Limb (tissue), 2 donors: Measurements from ENCODE around the gene CXCR5.

Experiments
- DNase-seq, 2 donors: peaks; one replicate each; pipeline ENCODE4 v3.0.0-alpha.2; 2016; ENCODE audit errors: extremely low spot score in 2 of 2

CXCR5 gene

GRCh38 chr11:118927554-118928100 is 43.9 kb downstream of the CXCR5 start:
- no peak for DNase-seq

GRCh38 chr11:118928101-118928869 is 44.6 kb downstream of the CXCR5 start:
- peak; percentile 94 to 98 for DNase-seq

- peak in 1 of 2 donors; percentile 82 for DNase-seq
Measured at GRCh38 chr11:118928870-118929500, 45.3 kb downstream of the CXCR5 start.

GRCh38 chr11:118929501-118930093 is 45.9 kb downstream of the CXCR5 start:
- peak; percentile 94 for DNase-seq

GRCh38 chr11:118930094-118930712 is 46.5 kb downstream of the CXCR5 start:
- peak; percentile 80 to 88 for DNase-seq

GRCh38 chr11:118931571-118931970 is 47.9 kb downstream of the CXCR5 start:
- DNase-seq, result no peak

GRCh38 chr11:118933486-118933885 is 49.8 kb downstream of the CXCR5 start:
- no peak for DNase-seq

- DNase-seq, result no peak
Measured at GRCh38 chr11:118935376-118935775, 51.7 kb downstream of the CXCR5 start.

- DNase-seq, result no peak
Measured at GRCh38 chr11:118938491-118939403, 55.1 kb downstream of the CXCR5 start.

GRCh38 chr11:118939404-118939915 is 55.8 kb downstream of the CXCR5 start:
- no peak for DNase-seq

GRCh38 chr11:118939953-118940598 is 56.4 kb downstream of the CXCR5 start:
- DNase-seq, result peak in 1 of 2 donors; percentile 63

- DNase-seq, result no peak
Measured at GRCh38 chr11:118947091-118947490, 63.4 kb downstream of the CXCR5 start.
